Right atrium auricular region (tissue), 2 donors: ENCODE data around the gene BMPR2. TPM values are rescaled to one million over a fixed set of nuclear protein-coding genes. Genes with fewer than 3 reads are reported as not detected.
A peak's percentile ranks its signal among the peaks of the same experiment; 100 is the strongest.

Experiments used
- DNase-seq: peaks from one replicate; pipeline ENCODE4 v3.0.0-alpha.2; 2019; ENCODE audit warnings: low spot score
- H3K27ac ChIP-seq, 2 donors: fragments of 200-600 bp; sonication (generic); 1 replicate in 1 of 2; 2 replicates in 1 of 2; pipeline ENCODE4 v1.5.1; 2016 to 2019
- H3K27me3 ChIP-seq, 2 donors: fragments of 200-600 bp; sonication (generic); one replicate each; pipeline versions ENCODE4 v1.5.1 to v1.6.0; 2017 to 2019
- H3K36me3 ChIP-seq: fragments of 200-600 bp; sonication (generic); one replicate; pipeline ENCODE4 v1.5.1; 2016
- H3K4me1 ChIP-seq, 2 donors: fragments of 200-600 bp; sonication (generic); one replicate each; pipeline versions ENCODE4 v1.5.1 to v1.6.0; 2017 to 2019
- H3K4me3 ChIP-seq, 2 donors: fragments of 200-600 bp; sonication (generic); 1 replicate in 1 of 2; 2 replicates in 1 of 2; pipeline ENCODE4 v1.5.1; 2017 to 2019; ENCODE audit warnings: mild to moderate bottlenecking in 1 of 2, moderate library complexity in 1 of 2
- H3K9me3 ChIP-seq, 2 donors: fragments of 200-600 bp; sonication (generic); one replicate each; pipeline ENCODE4 v1.5.1; 2019
- total RNA-seq, 2 donors: library from RNA; depleted of rRNA; stranded (reverse); fragments of >200 nt; gene quantifications; one replicate each; pipeline ENCODE4 v1.1.0, GENCODE V29; 2016
- TF ChIP-seq, protein P1 (sequence below), 2 donors: fragments of 200-600 bp; sonication (generic); IDR thresholded peaks; one replicate each; pipeline ENCODE4 v1.5.1; 2019; ENCODE audit warnings: antibody characterized with exemption in 2 of 2

BMPR2 gene
- total RNA-seq, 2 donors from 2014 or later, result 55.0 to 68.5 TPM

DNA sequence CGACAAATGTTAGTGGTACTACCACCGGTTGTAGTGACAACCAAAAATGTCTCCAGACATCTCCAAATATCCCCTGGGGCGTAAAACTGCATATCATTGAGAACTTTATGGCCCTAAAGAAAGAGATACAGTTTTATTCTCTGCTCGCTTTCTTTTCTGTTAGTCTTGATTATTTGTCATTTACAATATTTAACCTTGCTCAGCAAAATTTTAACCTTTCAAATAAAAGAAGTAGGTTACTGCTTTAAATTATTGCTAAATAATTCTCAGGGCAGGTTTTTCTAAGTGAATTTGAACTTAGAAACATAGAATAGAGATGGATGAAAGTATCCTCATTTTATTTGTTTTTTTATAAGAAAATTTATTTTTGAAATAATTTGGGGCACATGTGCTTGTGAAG lies 67.9 kb downstream of the BMPR2 start:
- TF ChIP-seq, protein P1, sequence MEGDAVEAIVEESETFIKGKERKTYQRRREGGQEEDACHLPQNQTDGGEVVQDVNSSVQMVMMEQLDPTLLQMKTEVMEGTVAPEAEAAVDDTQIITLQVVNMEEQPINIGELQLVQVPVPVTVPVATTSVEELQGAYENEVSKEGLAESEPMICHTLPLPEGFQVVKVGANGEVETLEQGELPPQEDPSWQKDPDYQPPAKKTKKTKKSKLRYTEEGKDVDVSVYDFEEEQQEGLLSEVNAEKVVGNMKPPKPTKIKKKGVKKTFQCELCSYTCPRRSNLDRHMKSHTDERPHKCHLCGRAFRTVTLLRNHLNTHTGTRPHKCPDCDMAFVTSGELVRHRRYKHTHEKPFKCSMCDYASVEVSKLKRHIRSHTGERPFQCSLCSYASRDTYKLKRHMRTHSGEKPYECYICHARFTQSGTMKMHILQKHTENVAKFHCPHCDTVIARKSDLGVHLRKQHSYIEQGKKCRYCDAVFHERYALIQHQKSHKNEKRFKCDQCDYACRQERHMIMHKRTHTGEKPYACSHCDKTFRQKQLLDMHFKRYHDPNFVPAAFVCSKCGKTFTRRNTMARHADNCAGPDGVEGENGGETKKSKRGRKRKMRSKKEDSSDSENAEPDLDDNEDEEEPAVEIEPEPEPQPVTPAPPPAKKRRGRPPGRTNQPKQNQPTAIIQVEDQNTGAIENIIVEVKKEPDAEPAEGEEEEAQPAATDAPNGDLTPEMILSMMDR (IDR thresholded peaks at IDR 0.05), result no peak
- Histone ChIP-seq H3K4me3 (no peak overlapping the region), H3K27ac (no peak overlapping the region), H3K4me1 (peaks cover 0 to 2% of the 10 kb centered on the region in 2 donors), H3K9me3 (no peaks in the 10 kb centered on the region), H3K36me3 (peaks cover 4% of the 10 kb centered on the region), H3K27me3 (no peaks in the 10 kb centered on the region)
- DNase-seq, result no peak

DNA sequence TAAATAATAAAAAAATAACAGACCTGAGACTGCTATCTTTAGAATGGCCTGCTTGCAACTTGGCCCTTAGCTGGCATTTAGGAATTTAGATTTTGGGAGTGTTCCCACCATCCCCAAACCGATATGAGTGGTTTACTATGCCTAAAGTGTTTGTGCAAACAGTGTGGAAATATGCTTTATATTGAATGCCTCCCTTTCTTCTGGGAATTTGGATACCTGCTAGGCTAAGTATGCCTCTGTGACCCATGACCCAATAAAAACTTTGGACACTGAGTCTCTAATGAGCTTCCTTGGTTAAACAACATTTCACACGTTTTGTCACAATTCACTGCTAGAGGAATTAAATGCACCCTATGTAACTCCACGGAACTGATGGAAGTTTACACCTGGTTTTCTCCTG lies 73.2 kb downstream of the BMPR2 start:
- Histone ChIP-seq H3K4me1 (peaks cover 0 to 20% of the 10 kb centered on the region in 2 donors), H3K36me3 (peaks cover 4% of the 10 kb centered on the region), H3K9me3 (no peaks in the 10 kb centered on the region), H3K27me3 (no peaks in the 10 kb centered on the region), H3K27ac (peak overlapping the region in 1 of 2 donors; percentile 57), H3K4me3 (no peak overlapping the region)
- DNase-seq, result no peak
- TF ChIP-seq, protein P1 (IDR thresholded peaks at IDR 0.05), result no peak

DNA sequence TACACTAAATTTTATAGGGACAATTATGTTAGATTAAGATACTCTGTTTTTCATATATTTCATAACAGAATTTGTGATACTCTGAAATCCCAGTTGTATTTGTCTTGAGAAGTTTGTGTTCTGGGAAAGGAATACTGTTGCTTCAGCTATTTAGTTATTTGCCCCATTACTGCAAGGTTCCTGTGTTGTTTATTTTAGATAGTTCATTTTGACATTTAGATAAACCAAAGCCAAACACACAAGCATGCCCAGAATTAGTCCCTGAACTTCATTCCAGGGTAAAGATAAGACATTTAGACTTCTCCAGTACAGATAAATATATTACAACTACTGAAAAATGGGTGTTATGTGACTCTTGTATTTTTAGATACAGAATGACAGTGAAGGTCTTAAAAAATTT lies 74.7 kb downstream of the BMPR2 start:
- Histone ChIP-seq H3K36me3 (peaks cover 4% of the 10 kb centered on the region), H3K4me1 (peaks cover 0 to 23% of the 10 kb centered on the region in 2 donors), H3K27me3 (no peaks in the 10 kb centered on the region), H3K4me3 (no peak overlapping the region), H3K9me3 (no peaks in the 10 kb centered on the region), H3K27ac (peak overlapping the region in 1 of 2 donors; percentile 57)
- DNase-seq, result no peak
- TF ChIP-seq, protein P1 (IDR thresholded peaks at IDR 0.05), result no peak

DNA sequence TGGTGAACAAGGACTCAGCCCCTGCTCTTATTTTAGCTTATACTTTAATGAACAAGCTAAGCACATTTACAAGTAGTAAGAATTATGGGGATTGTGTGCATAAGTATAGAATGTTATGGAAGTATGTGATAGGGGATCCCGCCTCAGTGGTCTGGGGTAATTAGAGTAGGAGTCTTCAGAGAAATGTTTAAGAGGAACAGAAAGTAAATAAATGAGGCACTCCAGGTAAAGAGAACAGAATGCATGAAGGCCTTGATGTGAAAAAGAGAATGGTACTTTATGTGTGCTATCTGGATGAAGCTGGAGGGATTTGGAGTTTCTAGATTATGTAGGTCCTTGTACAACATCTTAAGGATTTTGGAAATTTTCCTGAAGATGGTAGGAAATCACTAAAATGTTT lies 76.6 kb downstream of the BMPR2 start:
- Histone ChIP-seq H3K4me1 (peaks cover 0 to 23% of the 10 kb centered on the region in 2 donors), H3K4me3 (no peak overlapping the region), H3K27ac (no peak overlapping the region), H3K36me3 (no peaks in the 10 kb centered on the region), H3K27me3 (no peaks in the 10 kb centered on the region), H3K9me3 (no peaks in the 10 kb centered on the region)
- DNase-seq, result no peak
- TF ChIP-seq, protein P1 (IDR thresholded peaks at IDR 0.05), result no peak

DNA sequence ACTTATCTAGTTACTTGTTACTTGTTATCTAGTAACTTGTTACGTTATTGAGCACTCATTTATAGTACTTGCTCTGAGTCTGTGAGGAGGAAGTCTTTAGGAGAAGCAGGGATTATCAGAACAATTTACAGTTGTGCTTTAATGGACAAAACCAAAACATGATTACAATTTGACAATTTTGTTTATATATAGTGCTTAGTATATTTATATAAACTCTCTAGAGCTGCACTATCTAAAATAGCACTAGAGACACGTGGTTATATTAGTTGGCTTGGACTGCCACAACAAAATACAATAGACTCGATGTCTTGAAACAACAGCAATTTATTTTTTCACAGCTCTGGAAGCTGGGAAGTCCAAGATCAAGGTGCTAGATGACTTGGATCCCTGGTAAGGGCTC lies 78.4 kb downstream of the BMPR2 start:
- DNase-seq, result no peak
- peak overlapping the region in 1 of 2 donors; percentile 8 for H3K27ac ChIP-seq
- no peaks in the 10 kb centered on the region for H3K36me3 ChIP-seq
- no peaks in the 10 kb centered on the region for H3K27me3 ChIP-seq
- H3K4me1 ChIP-seq, result peaks cover 0 to 17% of the 10 kb centered on the region in 2 donors
- H3K9me3 ChIP-seq, result no peaks in the 10 kb centered on the region
- no peak overlapping the region for H3K4me3 ChIP-seq
- TF ChIP-seq, protein P1 (IDR thresholded peaks at IDR 0.05), result no peak

DNA sequence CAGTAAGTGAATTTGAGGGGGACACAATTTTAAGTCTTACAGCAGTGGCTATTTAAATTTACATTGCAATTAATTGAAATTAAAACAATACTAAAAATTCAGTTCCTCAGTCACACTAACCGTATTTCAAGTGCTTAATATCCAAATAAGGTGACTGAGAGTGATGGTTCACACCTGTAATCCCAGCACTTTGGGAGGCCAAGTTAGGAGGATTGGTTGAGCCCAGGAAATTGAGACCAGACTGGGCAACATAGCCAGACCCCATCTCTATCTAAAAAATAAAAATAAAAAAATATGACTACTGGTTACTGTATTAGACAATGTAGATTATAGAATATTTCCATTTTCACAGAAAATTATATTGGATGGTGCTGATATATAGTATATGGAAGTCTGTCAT lies 79.0 kb downstream of the BMPR2 start:
- Histone ChIP-seq H3K27me3 (no peaks in the 10 kb centered on the region), H3K9me3 (no peaks in the 10 kb centered on the region), H3K36me3 (no peaks in the 10 kb centered on the region), H3K27ac (no peak overlapping the region), H3K4me1 (peaks cover 0 to 12% of the 10 kb centered on the region in 2 donors), H3K4me3 (no peak overlapping the region)
- TF ChIP-seq, protein P1 (IDR thresholded peaks at IDR 0.05), result no peak
- no peak for DNase-seq
